Measurements from ENCODE around the gene BMPER.

The BMPER gene

GRCh38 chr7:34064519-34065158 is 159.3 kb downstream of the BMPER start:
- no peak for DNase-seq (ENCODE audit: low spot score)

GRCh38 chr7:34066411-34066810 is 161.1 kb downstream of the BMPER start:
- DNase-seq (ENCODE audit: low spot score): no peak

GRCh38 chr7:34067005-34067778 is 161.9 kb downstream of the BMPER start:
- no peak for DNase-seq (ENCODE audit: low spot score)

GRCh38 chr7:34069676-34070075 is 164.3 kb downstream of the BMPER start:
- no peak for DNase-seq (ENCODE audit: low spot score)

GRCh38 chr7:34070511-34071323 is 165.4 kb downstream of the BMPER start:
- DNase-seq (ENCODE audit: low spot score): no peak

GRCh38 chr7:34073676-34074075 is 168.3 kb downstream of the BMPER start:
- DNase-seq (ENCODE audit: low spot score): no peak

GRCh38 chr7:34074421-34074820 is 169.1 kb downstream of the BMPER start:
- DNase-seq (ENCODE audit: low spot score): no peak

GRCh38 chr7:34075523-34076370 is 170.4 kb downstream of the BMPER start:
- DNase-seq (ENCODE audit: low spot score): no peak

GRCh38 chr7:34077168-34077567 is 171.8 kb downstream of the BMPER start:
- DNase-seq (ENCODE audit: low spot score): no peak

GRCh38 chr7:34078864-34079263 is 173.5 kb downstream of the BMPER start:
- DNase-seq (ENCODE audit: low spot score): no peak

- DNase-seq (ENCODE audit: low spot score): no peak
These were observed 175.2 kb downstream of the BMPER start for GRCh38 chr7:34080513-34080912.

GRCh38 chr7:34081935-34082334 is 176.6 kb downstream of the BMPER start:
- DNase-seq (ENCODE audit: low spot score): no peak

GRCh38 chr7:34083440-34083839 is 178.1 kb downstream of the BMPER start:
- no peak for DNase-seq (ENCODE audit: low spot score)

- DNase-seq (ENCODE audit: low spot score): no peak
These were observed 179.3 kb downstream of the BMPER start for GRCh38 chr7:34084651-34085050.

- no peak for DNase-seq (ENCODE audit: low spot score)
These were observed 180.7 kb downstream of the BMPER start for GRCh38 chr7:34086064-34086463.

GRCh38 chr7:34086981-34087380 is 181.6 kb downstream of the BMPER start:
- no peak for DNase-seq (ENCODE audit: low spot score)

- no peak for DNase-seq (ENCODE audit: low spot score)
These were observed 182.9 kb downstream of the BMPER start for GRCh38 chr7:34087892-34088891.

GRCh38 chr7:34090816-34091215 is 185.5 kb downstream of the BMPER start:
- DNase-seq (ENCODE audit: low spot score): no peak

- DNase-seq (ENCODE audit: low spot score): peak; percentile 18
These were observed 186.1 kb downstream of the BMPER start for GRCh38 chr7:34091321-34091917.

- DNase-seq (ENCODE audit: low spot score): no peak
These were observed 187.9 kb downstream of the BMPER start for GRCh38 chr7:34093276-34093675.

All from RKO (cell line).